GM23338 (cell line): ENCODE data around the gene BAHCC1. TPM values are rescaled to one million over a fixed set of nuclear protein-coding genes. Genes with fewer than 3 reads are reported as not detected.

Experiments used
- ATAC-seq: fragments of 200-7000 bp; cut with Tn5 transposase; 3 replicates; pipeline ENCODE4 v1.9.1; 2020
- DNase-seq: peaks from one replicate; pipeline ENCODE4 v3.0.0-alpha.2; 2015; ENCODE audit warnings: low spot score
- H2AFZ ChIP-seq: fragments of 200-600 bp; sonication (generic); 2 replicates; pipeline ENCODE4 v1.8.0; 2016; ENCODE audit warnings: antibody characterized with exemption, mild to moderate bottlenecking, moderate library complexity
- H3F3A ChIP-seq: fragments of 200-600 bp; sonication (generic); replicated peaks from 2 replicates; pipeline ENCODE4 v1.8.0; 2017; ENCODE audit warnings: antibody characterized with exemption, mixed run types, low read depth
- H3K27ac ChIP-seq: fragments of 200-600 bp; sonication (generic); 2 replicates; pipeline ENCODE4 v1.6.1; 2016; ENCODE audit warnings: low read depth
- H3K27me3 ChIP-seq: fragments of 200-600 bp; sonication (generic); 2 replicates; pipeline ENCODE4 v1.8.0; 2016; ENCODE audit warnings: mild to moderate bottlenecking, mixed run types, moderate library complexity; ENCODE audit not compliant: insufficient read depth
- H3K36me3 ChIP-seq: fragments of 200-600 bp; sonication (generic); 2 replicates; pipeline ENCODE4 v1.8.0; 2016; ENCODE audit warnings: mild to moderate bottlenecking; ENCODE audit not compliant: insufficient read depth
- H3K4me1 ChIP-seq: fragments of 200-600 bp; sonication (generic); 2 replicates; pipeline ENCODE4 v1.8.0; 2016; ENCODE audit warnings: mild to moderate bottlenecking, moderate library complexity; ENCODE audit not compliant: insufficient read depth
- H3K4me2 ChIP-seq: fragments of 200-600 bp; sonication (generic); 2 replicates; pipeline ENCODE4 v1.7.1; 2017; ENCODE audit warnings: mixed run types
- H3K4me3 ChIP-seq: fragments of 200-600 bp; sonication (generic); 2 replicates; pipeline ENCODE4 v1.6.1; 2016; ENCODE audit warnings: mixed run types
- H3K79me2 ChIP-seq: fragments of 200-600 bp; sonication (generic); replicated peaks from 2 replicates; pipeline ENCODE4 v1.8.0; 2017; ENCODE audit warnings: mild to moderate bottlenecking; ENCODE audit not compliant: insufficient read depth
- H3K9me2 ChIP-seq: fragments of 200-600 bp; sonication (generic); 2 replicates; pipeline ENCODE4 v1.8.0; 2017; ENCODE audit not compliant: insufficient read depth
- H4K20me1 ChIP-seq: fragments of 200-600 bp; sonication (generic); replicated peaks from 2 replicates; pipeline ENCODE4 v1.8.0; 2017; ENCODE audit warnings: mild to moderate bottlenecking; ENCODE audit not compliant: insufficient read depth
- H3K27ac Mint-ChIP-seq: 2 replicates; pipeline ENCODE4 v1.8.0; 2020; ENCODE audit warnings: inconsistent platforms, mild to moderate bottlenecking, moderate library complexity, mixed read lengths
- H3K27me3 Mint-ChIP-seq: 3 replicates; pipeline ENCODE4 v1.8.0; 2022; ENCODE audit warnings: low read depth, mild to moderate bottlenecking, moderate library complexity, mixed read lengths, inconsistent platforms; ENCODE audit not compliant: insufficient read depth, poor library complexity
- H3K36me3 Mint-ChIP-seq: 3 replicates; pipeline ENCODE4 v1.8.0; 2021; ENCODE audit warnings: low read depth, mild to moderate bottlenecking, inconsistent platforms, moderate library complexity, mixed read lengths
- H3K4me1 Mint-ChIP-seq: 3 replicates; pipeline ENCODE4 v1.8.0; 2020; ENCODE audit warnings: mild to moderate bottlenecking, inconsistent platforms, mixed read lengths
- H3K4me3 Mint-ChIP-seq: 3 replicates; pipeline ENCODE4 v1.8.0; 2021; ENCODE audit warnings: moderate library complexity, mild to moderate bottlenecking, inconsistent platforms, mixed read lengths
- H3K9me3 Mint-ChIP-seq: 3 replicates; pipeline ENCODE4 v1.8.0; 2020; ENCODE audit warnings: moderate library complexity, mild to moderate bottlenecking, inconsistent platforms, mixed read lengths
- ETS1 ChIP-seq: IDR thresholded peaks from 2 replicates; pipeline ENCODE4 v1.6.1; 2016; ENCODE audit warnings: antibody characterized with exemption
- EZH2phosphoT487 ChIP-seq: fragments of 200-600 bp; sonication (generic); IDR thresholded peaks from one replicate; pipeline ENCODE4 v1.8.1; 2018; ENCODE audit warnings: antibody characterized with exemption; ENCODE audit not compliant: unreplicated experiment
- POLR2AphosphoS5 ChIP-seq: IDR thresholded peaks from 2 replicates; pipeline ENCODE4 v1.6.1; 2016; ENCODE audit warnings: antibody characterized with exemption, low read depth
- polyA plus RNA-seq: library from polyadenylated mRNA; unstranded; fragments of >200 nt; fragmentation: Nextera tagmentation; extraction: Ambion mirVana; gene quantifications from 2 replicates; pipeline ENCODE4 v1.2.1, GENCODE V29; 2016
- total RNA-seq: library from RNA; depleted of rRNA; stranded (reverse); fragments of >200 nt; shearing (Covaris generic); gene quantifications from 2 replicates; pipeline ENCODE4 v1.2.3, GENCODE V29; 2014
- TF ChIP-seq, protein P1 (sequence below), 2 experiments: fragments of 200-600 bp in 1 of 2; sonication (generic) in 1 of 2; conservative IDR thresholded peaks; 2 replicates each; pipeline versions ENCODE4 v1.5.1 to v1.6.1; 2016 to 2017; ENCODE audit warnings: antibody characterized with exemption in 2 of 2, low read depth in 2 of 2, mild to moderate bottlenecking in 2 of 2, moderate library complexity in 1 of 2
- TF ChIP-seq, protein P2 (sequence below): IDR thresholded peaks from one replicate; pipeline ENCODE4 v1.6.1; 2018; ENCODE audit warnings: antibody characterized with exemption; ENCODE audit not compliant: unreplicated experiment

BAHCC1 gene
- total and polyA plus RNA-seq, 2 experiments from 2014 or later, result 0.24 to 1.1 TPM

DNA sequence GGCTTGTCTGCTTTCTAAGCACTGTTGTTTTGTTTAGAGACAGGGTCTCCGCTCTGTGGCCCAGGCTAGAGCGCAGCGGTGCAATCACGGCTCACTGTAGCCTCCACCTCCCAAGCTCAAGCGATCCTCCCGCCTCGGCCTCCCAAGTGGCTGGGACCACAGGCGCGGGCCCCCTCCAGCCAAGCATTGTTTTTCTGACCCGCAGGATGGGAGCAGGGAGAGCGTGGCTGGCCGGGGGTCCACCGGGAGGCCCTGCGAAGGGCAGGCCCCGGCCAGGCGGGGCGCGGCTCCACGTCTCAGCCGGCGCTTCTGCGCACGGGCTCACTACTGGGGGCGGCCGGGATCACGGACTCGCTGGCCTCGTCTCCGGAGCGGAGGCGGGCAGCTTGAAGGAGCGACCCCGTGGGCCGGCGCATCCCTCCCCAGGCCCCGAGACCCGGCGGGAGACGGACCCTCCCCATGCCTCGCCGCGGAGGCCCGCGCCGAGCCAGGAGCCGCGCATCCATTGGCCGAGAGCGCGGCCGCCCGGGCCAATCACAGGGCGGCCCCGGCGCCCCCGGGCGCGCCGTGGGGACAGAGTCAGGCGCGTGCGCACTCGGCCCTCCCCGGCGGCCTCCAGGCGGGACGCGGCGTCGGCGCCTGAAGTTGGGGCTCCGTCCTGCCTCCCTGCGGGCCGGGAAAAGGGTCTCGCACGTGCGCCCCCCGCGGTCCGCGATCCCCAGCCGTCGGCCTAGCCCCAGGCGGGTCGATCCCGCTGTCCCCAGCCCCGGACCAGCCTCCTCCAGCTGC lies 92.4 kb downstream of the BAHCC1 start:
- ATAC-seq (peak; percentile 49), DNase-seq (peak; percentile 78)
- Histone ChIP-seq H3K4me1 (peaks cover 32% of the 10 kb centered on the region), H3K4me2 (peak overlapping the region; percentile 78), H3K27me3 (peaks cover 35% of the 10 kb centered on the region), H3K9me2 (no peaks in the 10 kb centered on the region), H4K20me1 (no peaks in the 10 kb centered on the region), H3F3A (peaks cover 4% of the 10 kb centered on the region), H3K4me3 (peak overlapping the region; percentile 51; the same call in 1 of the 2 replicates), H3K79me2 (no peaks in the 10 kb centered on the region), H2AFZ (no peak overlapping the region; the same call in 1 of the 2 replicates), H3K27ac (no peak overlapping the region), H3K36me3 (no peaks in the 10 kb centered on the region)
- Mint-ChIP-seq H3K27me3 (peaks cover 50% of the 10 kb centered on the region), H3K4me3 (peak overlapping the region; percentile 41; the same call in 2 of the 3 replicates), H3K4me1 (peaks cover 31% of the 10 kb centered on the region), H3K27ac (no peak overlapping the region), H3K36me3 (no peaks in the 10 kb centered on the region), H3K9me3 (no peaks in the 10 kb centered on the region)
- TF ChIP-seq ETS1 (no peak), POLR2AphosphoS5 (peak; percentile 70)

DNA sequence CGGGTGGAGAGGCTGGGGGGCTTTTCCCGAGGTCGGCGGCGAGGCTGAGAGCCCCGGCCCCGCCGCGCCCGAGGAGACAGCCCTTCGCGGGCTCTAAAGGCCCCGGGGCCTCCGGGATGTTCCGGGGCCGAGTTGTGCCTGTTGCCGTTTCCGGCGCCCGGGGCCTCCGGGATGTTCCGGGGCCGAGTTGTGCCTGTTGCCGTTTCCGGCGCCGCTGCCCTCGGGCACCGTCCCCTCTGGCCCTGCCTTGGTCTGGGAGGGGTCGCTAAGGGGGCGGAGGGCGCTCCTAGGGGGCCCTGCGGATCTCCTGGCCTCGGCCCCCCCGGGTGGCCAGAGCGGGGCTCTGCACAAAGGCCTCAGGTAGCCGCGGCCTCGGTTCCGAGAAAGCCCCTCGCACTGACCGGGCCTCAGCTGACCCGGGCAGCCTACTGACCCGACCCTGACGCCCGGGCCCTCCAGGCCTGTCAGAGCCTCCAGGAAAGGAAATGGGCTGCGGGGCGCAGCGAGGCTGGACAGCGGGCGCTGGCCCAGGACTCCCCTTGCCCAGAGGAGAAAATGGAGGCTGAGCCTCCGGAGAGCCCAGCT lies 93.1 kb downstream of the BAHCC1 start:
- Histone ChIP-seq H3K4me1 (peaks cover 32% of the 10 kb centered on the region), H3K36me3 (no peaks in the 10 kb centered on the region), H4K20me1 (no peaks in the 10 kb centered on the region), H3K4me3 (peak overlapping the region; percentile 51; the same call in 1 of the 2 replicates), H3F3A (peaks cover 4% of the 10 kb centered on the region), H3K27ac (no peak overlapping the region), H3K9me2 (no peaks in the 10 kb centered on the region), H3K4me2 (peak overlapping the region; percentile 78), H3K27me3 (peaks cover 28% of the 10 kb centered on the region), H3K79me2 (no peaks in the 10 kb centered on the region), H2AFZ (no peak overlapping the region)
- H3K27ac Mint-ChIP-seq, result no peak overlapping the region
- no peak overlapping the region for H3K4me3 Mint-ChIP-seq
- H3K27me3 Mint-ChIP-seq, result peaks cover 46% of the 10 kb centered on the region
- no peaks in the 10 kb centered on the region for H3K36me3 Mint-ChIP-seq
- H3K4me1 Mint-ChIP-seq, result peaks cover 31% of the 10 kb centered on the region
- DNase-seq (peak; percentile 41), ATAC-seq (peak; percentile 0; the same call in 1 of the 3 replicates)
- H3K9me3 Mint-ChIP-seq, result no peaks in the 10 kb centered on the region
- no peak for TF ChIP-seq EZH2phosphoT487
- TF ChIP-seq, protein P1, sequence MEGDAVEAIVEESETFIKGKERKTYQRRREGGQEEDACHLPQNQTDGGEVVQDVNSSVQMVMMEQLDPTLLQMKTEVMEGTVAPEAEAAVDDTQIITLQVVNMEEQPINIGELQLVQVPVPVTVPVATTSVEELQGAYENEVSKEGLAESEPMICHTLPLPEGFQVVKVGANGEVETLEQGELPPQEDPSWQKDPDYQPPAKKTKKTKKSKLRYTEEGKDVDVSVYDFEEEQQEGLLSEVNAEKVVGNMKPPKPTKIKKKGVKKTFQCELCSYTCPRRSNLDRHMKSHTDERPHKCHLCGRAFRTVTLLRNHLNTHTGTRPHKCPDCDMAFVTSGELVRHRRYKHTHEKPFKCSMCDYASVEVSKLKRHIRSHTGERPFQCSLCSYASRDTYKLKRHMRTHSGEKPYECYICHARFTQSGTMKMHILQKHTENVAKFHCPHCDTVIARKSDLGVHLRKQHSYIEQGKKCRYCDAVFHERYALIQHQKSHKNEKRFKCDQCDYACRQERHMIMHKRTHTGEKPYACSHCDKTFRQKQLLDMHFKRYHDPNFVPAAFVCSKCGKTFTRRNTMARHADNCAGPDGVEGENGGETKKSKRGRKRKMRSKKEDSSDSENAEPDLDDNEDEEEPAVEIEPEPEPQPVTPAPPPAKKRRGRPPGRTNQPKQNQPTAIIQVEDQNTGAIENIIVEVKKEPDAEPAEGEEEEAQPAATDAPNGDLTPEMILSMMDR (conservative IDR thresholded peaks at IDR 0.05; ENCODE audit: low read depth in 2 of 2), result no peak
- TF ChIP-seq, protein P2, sequence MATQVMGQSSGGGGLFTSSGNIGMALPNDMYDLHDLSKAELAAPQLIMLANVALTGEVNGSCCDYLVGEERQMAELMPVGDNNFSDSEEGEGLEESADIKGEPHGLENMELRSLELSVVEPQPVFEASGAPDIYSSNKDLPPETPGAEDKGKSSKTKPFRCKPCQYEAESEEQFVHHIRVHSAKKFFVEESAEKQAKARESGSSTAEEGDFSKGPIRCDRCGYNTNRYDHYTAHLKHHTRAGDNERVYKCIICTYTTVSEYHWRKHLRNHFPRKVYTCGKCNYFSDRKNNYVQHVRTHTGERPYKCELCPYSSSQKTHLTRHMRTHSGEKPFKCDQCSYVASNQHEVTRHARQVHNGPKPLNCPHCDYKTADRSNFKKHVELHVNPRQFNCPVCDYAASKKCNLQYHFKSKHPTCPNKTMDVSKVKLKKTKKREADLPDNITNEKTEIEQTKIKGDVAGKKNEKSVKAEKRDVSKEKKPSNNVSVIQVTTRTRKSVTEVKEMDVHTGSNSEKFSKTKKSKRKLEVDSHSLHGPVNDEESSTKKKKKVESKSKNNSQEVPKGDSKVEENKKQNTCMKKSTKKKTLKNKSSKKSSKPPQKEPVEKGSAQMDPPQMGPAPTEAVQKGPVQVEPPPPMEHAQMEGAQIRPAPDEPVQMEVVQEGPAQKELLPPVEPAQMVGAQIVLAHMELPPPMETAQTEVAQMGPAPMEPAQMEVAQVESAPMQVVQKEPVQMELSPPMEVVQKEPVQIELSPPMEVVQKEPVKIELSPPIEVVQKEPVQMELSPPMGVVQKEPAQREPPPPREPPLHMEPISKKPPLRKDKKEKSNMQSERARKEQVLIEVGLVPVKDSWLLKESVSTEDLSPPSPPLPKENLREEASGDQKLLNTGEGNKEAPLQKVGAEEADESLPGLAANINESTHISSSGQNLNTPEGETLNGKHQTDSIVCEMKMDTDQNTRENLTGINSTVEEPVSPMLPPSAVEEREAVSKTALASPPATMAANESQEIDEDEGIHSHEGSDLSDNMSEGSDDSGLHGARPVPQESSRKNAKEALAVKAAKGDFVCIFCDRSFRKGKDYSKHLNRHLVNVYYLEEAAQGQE, result no peak
- no peak for TF ChIP-seq ETS1
